IPS-15b (cell line): Measurements from ENCODE around the gene OR52E4.

Experiments used
- H3K27me3 ChIP-seq: one replicate; pipeline ENCODE4 v1.6.1; 2013; ENCODE audit warnings: low read length; ENCODE audit not compliant: control insufficient read depth, insufficient read depth
- H3K36me3 ChIP-seq: one replicate; pipeline ENCODE4 v1.6.1; 2013; ENCODE audit warnings: low read length; ENCODE audit not compliant: control insufficient read depth, insufficient read depth
- H3K4me1 ChIP-seq: one replicate; pipeline ENCODE4 v1.6.1; 2013; ENCODE audit warnings: mild to moderate bottlenecking, low read length; ENCODE audit not compliant: control insufficient read depth, insufficient read depth
- H3K4me3 ChIP-seq: one replicate; pipeline ENCODE4 v1.5.1; 2013; ENCODE audit warnings: low read depth, low read length
- H3K9ac ChIP-seq: one replicate; pipeline ENCODE4 v1.6.1; 2013; ENCODE audit warnings: low read depth, mild to moderate bottlenecking, low read length
- H3K9me3 ChIP-seq: one replicate; pipeline ENCODE4 v1.6.1; 2013; ENCODE audit warnings: mild to moderate bottlenecking, low read length; ENCODE audit not compliant: control insufficient read depth, insufficient read depth

Gene OR52E4

DNA sequence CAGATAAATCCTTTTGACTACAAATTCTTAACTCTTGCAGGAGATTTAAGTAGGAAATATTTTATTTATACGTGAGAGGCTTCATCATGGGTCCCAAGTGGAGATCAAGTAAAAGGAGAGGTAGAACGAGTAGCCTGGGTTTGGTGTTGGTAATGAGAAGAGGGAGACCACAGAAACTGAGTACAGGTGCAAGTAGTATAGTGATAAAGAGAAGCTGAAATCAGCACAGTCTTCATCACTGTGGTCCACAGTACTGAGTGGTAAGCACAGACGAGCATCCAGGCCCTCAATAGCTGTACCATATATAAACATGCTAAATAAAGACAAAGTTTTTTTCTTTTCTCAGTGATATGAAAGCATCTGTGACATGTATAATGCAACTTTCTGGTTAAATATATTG, 6.7 kb downstream of the OR52E4 start:
- no peak overlapping the region for H3K9ac ChIP-seq
- H3K27me3 ChIP-seq, result no peaks in the 10 kb centered on the region
- H3K4me3 ChIP-seq, result no peak overlapping the region
- H3K4me1 ChIP-seq, result no peaks in the 10 kb centered on the region
- no peaks in the 10 kb centered on the region for H3K36me3 ChIP-seq
- no peaks in the 10 kb centered on the region for H3K9me3 ChIP-seq

DNA sequence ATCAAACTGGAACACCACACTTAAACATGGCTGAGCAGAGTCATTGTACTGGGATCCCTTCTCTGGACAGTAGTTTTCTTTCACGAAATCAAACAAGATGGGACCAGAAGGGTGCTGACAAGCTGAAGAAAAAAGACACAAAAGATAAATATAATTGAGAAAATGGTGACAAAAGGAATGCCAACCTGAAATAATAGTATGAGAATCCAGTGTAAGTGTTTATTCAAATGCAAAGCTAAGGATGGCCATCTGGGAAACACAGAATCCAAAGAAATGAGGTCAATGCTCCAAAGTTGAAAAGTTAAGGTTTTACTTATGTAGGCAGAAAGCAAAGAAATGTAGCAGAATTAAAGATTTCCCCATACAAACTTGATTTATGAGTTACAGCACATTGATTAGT, 7.2 kb downstream of the OR52E4 start:
- no peak overlapping the region for H3K9ac ChIP-seq
- no peak overlapping the region for H3K4me3 ChIP-seq

DNA sequence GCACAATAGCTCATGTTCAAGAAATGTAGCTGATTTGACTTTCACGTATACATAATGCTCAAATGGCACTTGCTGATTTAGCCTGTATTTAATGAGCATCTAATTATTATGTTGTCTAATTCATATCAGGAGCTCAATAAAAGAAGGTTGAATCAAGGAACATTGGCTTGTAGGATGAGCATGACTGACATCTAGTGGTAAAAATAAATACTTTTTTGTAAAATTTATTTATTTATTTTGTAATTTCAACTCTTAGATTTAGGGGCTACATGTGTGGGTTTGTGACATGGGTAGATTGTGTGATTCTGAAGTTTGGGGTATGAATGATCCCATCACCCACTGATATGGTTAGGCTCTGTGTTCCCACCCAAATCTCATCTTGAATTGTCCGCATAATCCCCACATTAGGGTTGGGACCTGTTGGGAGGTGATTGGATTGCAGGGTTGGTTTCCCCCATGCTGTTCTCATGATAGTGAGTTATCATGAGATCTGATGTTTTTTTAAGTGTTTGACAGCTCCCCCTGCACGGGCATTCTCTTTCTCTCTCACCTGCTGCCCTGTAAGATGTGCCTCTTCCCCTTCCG, 10.9 kb downstream of the OR52E4 start:
- Histone ChIP-seq H3K9ac (no peak overlapping the region), H3K4me3 (no peak overlapping the region), H3K27me3 (no peaks in the 10 kb centered on the region), H3K9me3 (no peaks in the 10 kb centered on the region), H3K36me3 (no peaks in the 10 kb centered on the region), H3K4me1 (no peaks in the 10 kb centered on the region)

More for the DNA sequence above, 7.2 kb downstream of the OR52E4 start:
- Histone ChIP-seq H3K36me3 (no peaks in the 10 kb centered on the region), H3K27me3 (no peaks in the 10 kb centered on the region), H3K4me1 (no peaks in the 10 kb centered on the region), H3K9me3 (no peaks in the 10 kb centered on the region)

DNA sequence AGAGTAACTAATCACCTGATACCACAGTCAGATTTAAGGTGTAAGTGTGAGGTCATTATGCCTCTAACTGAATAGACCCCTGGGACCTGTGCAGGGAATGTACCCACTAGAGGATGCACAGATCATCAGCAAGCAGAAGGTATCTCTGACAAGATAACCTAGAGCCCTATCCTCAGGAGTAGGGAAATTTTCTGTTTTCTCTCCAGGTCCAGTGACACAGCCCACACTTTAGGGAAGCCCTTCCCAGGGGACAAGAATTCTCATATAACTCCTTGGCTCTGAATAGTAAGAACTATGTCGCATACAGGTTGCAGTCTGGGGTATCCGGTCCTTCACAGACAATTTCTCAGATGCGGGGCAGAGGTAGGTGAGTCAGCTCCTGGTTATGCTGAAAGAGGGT, 12.5 kb downstream of the OR52E4 start, which contains the start of gene OR52E5:
OR52E5 (plus strand) TSS at position 301 of the 400 bp plus-strand sequence. CDS start 7,569 bp downstream, outside the sequence.
- H3K36me3 ChIP-seq, result no peaks in the 10 kb centered on the region
- no peaks in the 10 kb centered on the region for H3K27me3 ChIP-seq
- no peaks in the 10 kb centered on the region for H3K4me1 ChIP-seq

DNA sequence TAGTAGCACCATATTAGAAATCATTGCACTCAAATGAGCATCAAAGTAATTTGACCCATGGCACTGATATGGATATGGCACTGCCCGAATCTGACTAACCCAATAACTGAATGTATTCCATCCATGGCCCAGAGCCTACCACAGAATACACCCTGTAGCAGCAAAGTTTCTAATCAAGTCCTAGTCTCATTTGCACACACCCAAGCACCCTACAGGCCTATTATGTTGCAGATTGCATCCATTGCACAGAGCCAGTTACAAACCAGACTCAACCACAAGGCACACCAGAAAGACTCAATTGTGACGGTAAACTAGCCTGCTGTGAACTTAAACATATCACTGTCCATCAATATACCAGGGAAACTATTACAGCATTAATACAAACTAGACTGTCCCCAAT, 19.1 kb downstream of the OR52E4 start:
- Histone ChIP-seq H3K4me1 (no peaks in the 10 kb centered on the region), H3K9me3 (no peaks in the 10 kb centered on the region), H3K27me3 (no peaks in the 10 kb centered on the region), H3K4me3 (no peak overlapping the region), H3K36me3 (no peaks in the 10 kb centered on the region), H3K9ac (no peak overlapping the region)

More for the DNA sequence above, 12.5 kb downstream of the OR52E4 start, which contains the start of gene OR52E5:
- Histone ChIP-seq H3K9me3 (no peaks in the 10 kb centered on the region), H3K9ac (no peak within 1 kb of the TSS), H3K4me3 (no peak within 1 kb of the TSS)

DNA sequence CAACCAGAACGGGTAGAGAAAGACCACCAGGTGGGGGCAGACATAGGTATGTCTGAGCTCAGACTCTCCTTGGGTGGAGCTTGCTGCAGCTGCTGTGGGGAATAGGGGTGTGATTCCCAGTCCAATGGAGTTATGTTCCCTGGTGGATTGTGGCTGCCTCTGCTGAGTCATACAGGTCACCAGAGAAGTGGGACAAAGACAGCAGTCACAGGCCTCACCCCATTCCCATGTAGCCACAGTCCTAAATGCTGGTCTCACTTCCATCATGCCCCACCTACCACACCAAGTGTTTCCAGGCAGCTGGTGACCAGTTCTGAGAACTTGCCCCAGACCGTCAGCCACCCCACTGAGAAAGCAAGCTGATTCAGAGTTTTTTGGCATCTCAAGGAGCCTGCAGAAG, 30.1 kb downstream of the OR52E4 start:
- Histone ChIP-seq H3K4me3 (no peak overlapping the region), H3K36me3 (no peaks in the 10 kb centered on the region), H3K27me3 (no peaks in the 10 kb centered on the region), H3K9ac (no peak overlapping the region), H3K4me1 (no peaks in the 10 kb centered on the region), H3K9me3 (no peaks in the 10 kb centered on the region)

DNA sequence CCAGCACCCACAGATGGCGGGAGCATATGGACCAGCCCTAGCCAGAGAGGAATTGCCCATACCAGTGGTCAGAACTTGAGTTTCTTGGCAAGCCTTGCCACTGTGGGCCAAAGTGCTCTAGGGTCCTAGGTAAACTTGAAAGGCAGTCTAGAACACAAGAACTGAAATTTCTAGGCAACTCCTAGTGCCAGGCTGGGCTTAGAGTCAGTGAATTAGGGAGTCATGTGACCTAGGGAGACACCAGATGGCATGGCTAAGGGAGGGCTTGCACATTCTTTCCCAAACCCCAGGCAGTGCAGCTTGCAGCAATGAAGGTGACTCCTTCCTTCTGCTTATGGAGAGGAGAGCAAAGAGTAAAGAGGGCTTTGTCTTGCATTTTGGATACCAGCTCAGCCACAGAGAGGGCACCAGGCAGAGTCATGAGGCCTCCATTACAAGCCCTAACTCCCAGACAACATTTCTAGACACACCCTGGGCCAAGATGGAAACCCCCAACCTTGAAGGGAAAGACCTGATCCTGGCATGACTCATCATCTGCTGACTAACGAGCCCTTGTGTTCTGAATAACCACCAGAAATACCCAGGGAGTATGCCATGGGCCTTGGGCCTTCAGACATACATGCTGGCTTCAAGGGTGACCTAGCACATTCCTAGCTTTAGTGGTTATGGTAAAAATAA, 42.5 kb downstream of the OR52E4 start:
- H3K9me3 ChIP-seq, result peaks cover 2% of the 10 kb centered on the region
- no peak overlapping the region for H3K9ac ChIP-seq
- no peak overlapping the region for H3K4me3 ChIP-seq
- H3K4me1 ChIP-seq, result no peaks in the 10 kb centered on the region
- no peaks in the 10 kb centered on the region for H3K27me3 ChIP-seq
- no peaks in the 10 kb centered on the region for H3K36me3 ChIP-seq

DNA sequence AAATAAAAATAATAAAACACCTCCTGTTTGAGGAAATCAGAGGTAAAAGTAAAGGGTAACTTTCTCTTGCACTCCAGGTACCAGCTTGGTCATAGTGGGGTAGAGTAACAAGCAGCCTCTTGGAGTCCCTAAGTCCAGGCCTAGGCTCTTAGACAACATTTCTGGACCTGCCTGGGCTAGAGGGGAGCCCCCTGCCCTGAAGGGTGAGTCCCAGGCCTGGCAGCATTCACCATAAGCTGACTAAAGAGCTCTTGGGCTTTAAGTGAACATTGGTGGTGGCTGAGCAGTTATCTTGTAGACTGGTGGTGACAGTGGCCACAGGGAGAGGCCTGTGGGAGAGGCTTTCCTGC, 43.0 kb downstream of the OR52E4 start:
- Histone ChIP-seq H3K9ac (no peak overlapping the region), H3K4me1 (no peaks in the 10 kb centered on the region), H3K4me3 (no peak overlapping the region), H3K36me3 (no peaks in the 10 kb centered on the region), H3K9me3 (peaks cover 6% of the 10 kb centered on the region), H3K27me3 (no peaks in the 10 kb centered on the region)

DNA sequence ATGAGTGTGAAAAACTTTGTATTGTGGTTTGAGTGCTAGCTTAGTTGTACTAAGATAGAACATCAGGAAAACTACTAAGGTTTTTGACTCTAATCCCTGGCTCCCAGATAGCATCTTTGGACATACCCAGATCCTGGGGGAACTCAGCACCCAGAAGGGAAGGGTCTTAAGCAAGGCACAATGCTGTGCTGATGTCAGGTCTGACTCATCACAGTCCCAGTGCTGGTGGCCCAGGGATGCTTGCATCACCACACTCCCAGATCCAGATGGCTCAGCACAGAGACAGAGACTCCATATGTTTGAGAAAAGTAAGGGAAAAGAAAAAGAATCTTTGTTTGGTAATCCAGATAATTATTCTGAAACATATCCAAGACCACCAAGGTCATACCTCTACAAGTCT, 43.4 kb downstream of the OR52E4 start:
- Histone ChIP-seq H3K36me3 (no peaks in the 10 kb centered on the region), H3K4me1 (no peaks in the 10 kb centered on the region), H3K9ac (no peak overlapping the region), H3K27me3 (no peaks in the 10 kb centered on the region), H3K9me3 (peaks cover 6% of the 10 kb centered on the region), H3K4me3 (no peak overlapping the region)

DNA sequence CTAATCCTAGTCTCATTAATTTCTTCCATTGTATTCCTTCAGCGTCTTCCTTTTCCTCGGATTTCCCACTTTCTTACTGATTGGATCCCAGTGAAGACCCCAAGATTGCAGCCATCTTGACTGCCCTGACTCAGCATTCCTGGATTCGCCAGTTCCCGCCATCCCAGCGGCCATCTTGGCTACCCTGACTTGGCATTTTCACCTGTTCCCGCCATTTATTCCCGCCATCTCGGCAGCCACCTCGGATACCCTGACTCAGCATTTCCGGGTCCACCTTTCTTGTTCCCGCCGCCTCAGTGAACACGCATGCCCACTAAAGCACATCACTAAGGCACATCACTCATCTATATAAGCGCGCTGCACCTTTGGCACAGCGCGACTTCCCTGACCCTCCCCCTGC, 47.8 kb downstream of the OR52E4 start:
- Histone ChIP-seq H3K4me3 (no peak overlapping the region), H3K9me3 (peaks cover 6% of the 10 kb centered on the region), H3K9ac (no peak overlapping the region), H3K4me1 (no peaks in the 10 kb centered on the region), H3K27me3 (no peaks in the 10 kb centered on the region), H3K36me3 (no peaks in the 10 kb centered on the region)

DNA sequence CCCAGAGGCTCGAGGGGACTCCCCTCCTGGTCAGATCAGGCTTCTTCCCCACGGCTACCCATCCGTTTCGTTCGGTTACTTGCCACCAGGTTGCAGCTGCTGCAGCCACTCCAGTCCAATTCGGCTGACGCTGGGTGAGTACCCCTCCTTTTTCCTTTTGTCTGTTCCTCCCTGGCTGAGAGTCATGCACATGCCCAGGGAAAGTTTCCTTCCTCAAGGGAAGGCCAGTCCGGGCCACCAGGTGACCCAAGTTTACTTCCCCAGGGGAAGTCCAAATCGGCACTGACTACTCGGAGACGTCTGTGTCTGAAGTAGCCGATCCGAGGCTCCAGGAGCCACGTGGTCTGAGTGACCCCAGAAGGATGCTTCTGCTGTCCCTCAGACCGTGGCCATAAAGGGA, 48.4 kb downstream of the OR52E4 start:
- Histone ChIP-seq H3K36me3 (no peaks in the 10 kb centered on the region), H3K4me3 (no peak overlapping the region), H3K4me1 (no peaks in the 10 kb centered on the region), H3K9ac (no peak overlapping the region), H3K9me3 (peaks cover 6% of the 10 kb centered on the region), H3K27me3 (no peaks in the 10 kb centered on the region)

DNA sequence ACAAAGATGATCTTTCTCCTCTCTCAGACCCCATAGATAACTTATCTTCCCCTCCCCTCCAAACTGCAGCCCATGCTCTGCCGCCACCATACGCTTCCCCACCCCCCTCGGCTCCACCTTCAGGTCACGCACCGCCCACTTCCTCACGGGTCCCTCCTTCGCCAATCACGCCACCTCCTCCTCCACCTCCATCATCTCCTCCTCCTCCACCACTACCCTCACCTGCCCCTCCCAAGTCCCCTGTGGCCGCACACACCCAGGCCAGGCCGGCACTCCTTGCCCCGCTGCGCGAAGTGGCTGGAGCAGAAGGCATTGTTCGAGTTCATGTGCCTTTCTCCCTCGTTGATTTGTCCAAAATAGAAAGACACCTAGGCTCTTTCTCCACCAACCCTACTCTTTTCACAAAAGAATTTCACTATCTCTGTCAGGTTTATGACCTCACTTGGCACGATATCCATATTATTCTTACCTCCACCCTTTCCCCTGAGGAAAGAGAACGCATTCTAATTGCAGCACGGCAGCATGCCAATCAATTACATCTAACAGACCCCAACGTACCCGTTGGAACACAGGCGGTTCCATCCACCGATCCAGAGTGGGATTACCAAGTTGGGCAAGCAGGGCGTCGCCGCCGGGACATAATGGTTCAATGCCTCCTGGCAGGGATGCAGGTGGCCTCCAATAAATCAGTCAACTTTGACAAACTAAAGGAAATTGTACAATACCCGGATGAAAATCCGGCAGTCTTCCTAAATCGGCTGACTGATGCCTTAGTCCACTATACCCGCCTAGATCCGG, 49.3 kb downstream of the OR52E4 start:
- no peak overlapping the region for H3K4me3 ChIP-seq
- H3K4me1 ChIP-seq, result no peaks in the 10 kb centered on the region
- peaks cover 6% of the 10 kb centered on the region for H3K9me3 ChIP-seq
- H3K9ac ChIP-seq, result no peak overlapping the region
- no peaks in the 10 kb centered on the region for H3K27me3 ChIP-seq
- H3K36me3 ChIP-seq, result no peaks in the 10 kb centered on the region
